Limb (tissue), 2 donors: ENCODE measurements around the gene PEX11A.
"Not testable (repeated sequence)": the region's sequence is repeated elsewhere in the genome, so short reads cannot be mapped to it uniquely, and the experiment has no call there.

Experiments
- DNase-seq, 2 donors: peaks; one replicate each; pipeline ENCODE4 v3.0.0-alpha.2; 2016; ENCODE audit errors: extremely low spot score in 2 of 2

Gene PEX11A, protein sequence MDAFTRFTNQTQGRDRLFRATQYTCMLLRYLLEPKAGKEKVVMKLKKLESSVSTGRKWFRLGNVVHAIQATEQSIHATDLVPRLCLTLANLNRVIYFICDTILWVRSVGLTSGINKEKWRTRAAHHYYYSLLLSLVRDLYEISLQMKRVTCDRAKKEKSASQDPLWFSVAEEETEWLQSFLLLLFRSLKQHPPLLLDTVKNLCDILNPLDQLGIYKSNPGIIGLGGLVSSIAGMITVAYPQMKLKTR

DNA sequence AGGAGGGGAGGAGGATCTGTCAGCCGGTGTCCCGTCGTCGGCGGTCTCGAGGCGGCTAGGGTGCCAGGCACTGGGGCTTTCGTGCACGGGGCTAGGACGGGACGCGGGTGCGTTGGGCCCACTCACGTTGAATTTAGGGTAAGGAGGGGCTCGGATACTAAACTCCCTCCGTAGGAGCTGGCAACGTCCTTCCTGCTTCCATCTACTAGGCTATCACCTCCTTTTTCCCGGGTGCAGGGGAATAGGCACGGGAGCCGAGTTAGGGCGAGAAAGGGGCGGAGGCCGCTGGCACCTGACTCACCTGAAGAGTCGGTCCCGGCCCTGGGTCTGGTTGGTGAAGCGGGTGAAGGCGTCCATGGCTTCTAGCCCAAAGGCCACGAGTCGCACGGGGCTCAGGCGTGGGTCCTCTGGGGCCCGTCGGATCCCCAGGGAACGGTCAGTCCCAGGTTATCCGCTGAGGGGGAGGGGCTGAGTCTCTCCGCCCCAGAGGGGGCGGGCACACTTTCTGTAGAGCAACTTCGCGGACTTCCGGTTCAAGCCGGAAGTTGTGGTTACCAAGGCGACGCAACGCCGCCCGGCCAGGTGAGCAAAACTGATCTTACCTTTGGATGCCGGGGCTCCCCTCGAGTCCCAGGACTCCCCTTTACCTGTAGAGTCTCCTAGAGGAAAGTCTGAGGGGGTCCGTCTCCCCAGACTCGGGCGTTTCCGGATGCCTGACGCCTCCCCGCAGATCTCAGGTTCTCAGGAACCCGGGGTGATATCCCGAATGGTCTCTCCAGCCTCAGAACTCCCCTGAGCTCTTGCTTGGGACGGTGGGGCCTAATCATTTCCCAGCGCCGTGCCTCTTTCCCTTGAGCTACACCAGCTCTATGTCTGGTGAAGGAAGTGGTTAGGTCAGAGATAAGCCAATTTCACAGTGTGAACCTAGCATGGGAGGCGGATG, at the start of gene PEX11A, which contains the start of gene WDR93:
Gene PEX11A, minus strand, starts transcription at position 479 of the 943 bp plus-strand sequence. Its CDS starts 122 bp downstream, at position 357.
Gene WDR93, plus strand, starts transcription at position 536 of the 943 bp plus-strand sequence. CDS start 10,936 bp downstream, outside the sequence.
- peak; percentile 60 to 82 for DNase-seq

DNA sequence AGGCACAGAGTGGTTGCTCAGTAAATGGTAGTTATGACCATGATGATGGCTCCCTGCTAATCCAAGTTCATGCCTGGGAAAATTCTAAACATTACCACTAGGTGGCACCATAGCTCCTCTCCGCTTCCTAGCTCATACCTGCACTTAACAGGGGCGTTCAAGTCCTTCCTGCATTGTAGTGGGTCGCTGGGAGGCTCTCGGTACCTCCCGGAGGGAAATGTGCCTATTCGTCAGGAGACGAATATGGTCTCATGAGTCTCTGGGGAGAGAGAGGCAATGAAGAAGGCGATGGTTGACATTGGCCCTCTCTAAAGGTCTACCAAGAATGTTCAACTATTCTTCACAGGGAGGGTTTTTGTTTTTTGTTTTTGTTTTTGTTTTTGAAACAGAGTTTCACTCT, 49.6 kb upstream of the PEX11A start:
- DNase-seq = peak; percentile 61 to 72

DNA sequence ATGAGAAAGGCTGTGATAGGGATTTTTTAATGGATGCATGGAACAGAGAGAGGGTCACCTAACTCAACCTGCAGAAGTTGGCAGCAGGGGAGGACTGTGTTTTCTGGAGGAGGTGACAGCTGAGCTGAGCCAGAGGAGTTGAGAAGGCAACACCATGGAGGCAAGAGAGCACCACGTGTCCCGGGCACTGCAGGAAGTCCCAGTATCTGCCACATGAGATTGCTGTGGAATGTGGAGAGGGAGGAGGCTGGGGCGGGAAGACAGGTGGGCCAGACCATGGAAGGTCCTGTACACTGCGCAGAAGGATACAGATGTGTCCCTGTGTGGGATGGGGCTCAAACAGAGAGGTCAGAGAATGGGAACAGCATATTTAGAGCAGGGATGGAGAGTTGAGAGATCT, 45.2 kb upstream of the PEX11A start:
- no peak for DNase-seq

DNA sequence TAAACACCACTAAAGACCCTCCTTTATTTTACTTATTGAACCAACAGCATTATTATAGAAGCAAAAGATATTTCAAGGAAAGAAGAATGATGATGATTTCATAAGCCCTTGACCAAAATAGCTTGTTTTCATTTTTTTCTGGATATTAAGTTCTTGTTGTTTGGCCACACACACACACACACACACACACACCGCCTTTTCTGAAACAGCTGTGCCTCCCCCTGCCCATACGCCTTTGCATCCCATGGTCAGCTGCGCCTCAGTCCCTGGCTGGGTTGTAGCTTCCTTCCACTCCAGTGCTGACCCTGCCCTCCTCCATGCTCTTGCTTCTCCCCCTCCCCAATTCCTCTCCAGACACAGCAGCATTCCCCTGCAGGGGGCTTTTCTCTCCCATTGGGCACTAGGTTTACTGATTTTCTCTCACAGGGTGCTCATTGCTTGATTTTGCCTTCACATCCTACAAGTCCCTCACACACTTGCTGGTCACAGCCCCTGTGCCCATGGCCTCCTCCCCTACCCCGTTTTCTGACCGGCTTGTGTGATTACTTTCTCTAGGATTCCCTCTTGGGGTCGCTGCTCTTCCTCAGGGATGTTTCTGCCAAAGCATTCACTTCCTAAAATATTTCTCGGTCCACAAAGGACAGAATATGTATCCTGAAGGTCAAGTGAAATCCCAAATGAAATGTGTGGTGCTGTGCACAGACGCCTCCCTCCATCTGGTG, 42.1 kb upstream of the PEX11A start:
- DNase-seq = no peak

DNA sequence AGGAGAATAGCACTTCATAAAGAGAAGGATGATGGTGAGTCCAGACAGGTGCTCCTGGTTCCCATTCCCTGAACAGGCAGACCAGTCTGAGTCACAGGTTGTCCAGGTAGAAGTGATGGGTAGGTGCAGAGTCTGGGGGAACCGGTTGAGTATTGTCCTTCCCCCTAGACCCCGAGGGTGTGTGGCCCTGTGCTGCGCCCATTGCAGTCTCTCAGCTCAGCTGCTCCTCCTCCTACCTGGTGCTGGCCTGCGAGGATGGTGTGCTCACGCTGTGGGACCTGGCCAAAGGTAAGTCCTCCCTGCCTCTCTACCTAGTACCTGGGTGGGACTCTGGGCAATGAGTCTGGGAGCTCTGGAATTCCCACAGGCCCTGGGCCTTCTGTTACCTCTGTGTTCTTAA, 40.7 kb upstream of the PEX11A start:
- no peak for DNase-seq

DNA sequence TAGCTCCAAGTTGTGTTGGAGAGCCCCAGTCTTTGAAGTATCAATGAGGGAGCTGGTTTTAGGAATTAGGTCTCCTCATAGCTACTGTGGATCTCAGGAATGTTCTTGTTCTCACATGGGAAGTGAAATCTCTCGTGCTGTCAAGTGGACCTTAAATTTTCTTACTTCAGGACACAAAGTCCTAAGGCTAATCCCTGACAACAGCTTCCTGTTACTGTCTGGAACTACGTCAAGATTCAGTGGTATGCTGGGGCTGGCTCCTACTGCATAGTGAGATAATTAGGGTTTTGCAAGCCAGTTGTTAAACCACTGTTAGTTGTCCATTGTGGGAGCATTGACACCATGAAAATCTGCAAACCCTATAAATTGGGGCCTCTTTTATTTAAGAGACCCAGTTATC, 37.7 kb upstream of the PEX11A start:
- no peak for DNase-seq

DNA sequence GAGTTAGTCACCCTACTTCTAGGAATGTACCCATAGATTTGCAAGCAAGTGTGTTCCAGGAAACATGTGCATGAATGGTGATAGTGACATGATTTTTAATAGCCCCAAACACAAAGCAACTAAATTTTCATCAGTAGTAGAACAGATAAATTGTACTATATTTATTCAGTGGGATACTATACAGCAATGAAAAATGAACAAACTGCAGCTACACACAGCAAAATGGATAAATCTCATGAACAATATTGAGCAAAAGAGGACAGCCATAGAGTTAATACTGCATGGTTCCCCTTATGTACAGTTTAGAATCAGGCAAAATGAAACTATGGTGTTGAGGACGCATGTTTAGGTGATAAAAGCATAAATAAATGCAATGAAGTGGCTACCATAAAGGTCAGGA, 34.5 kb upstream of the PEX11A start:
- no peak for DNase-seq

DNA sequence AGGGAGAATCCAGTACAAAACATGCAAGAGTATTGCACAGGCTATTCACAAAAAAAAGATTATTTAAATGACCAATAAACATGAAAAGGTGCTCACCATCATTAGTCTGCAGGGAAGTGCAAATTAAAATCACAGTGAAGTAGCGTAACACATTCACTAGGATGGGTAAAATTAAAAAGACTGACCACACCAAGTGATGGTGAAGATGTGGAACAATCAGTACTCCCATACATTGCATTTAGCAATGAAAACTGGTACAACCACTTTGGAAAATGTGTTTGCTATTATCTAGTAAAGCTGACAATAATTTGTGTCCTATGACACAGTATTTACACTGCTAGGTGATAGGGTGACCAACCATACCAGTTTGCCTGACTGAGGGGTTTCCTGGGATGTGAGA, 34.1 kb upstream of the PEX11A start:
- DNase-seq = no peak

DNA sequence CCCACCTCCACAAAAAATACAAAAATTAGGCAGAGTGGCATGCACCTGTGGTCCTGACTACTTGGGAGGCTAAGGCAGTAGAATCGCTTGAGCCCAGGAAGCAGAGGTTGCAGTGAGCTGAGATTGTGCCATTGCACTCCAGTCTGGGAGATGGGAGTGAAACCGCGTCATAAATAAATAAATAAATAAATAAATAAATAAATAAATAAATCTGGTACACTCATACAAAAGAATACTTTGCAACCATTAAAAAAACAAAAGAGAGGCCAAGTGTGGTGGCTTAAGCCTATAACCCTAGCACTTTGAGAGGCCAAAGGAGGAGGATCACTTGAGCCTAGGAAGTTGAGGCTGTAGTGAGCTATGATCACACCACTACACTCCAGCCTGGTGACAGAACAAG, 32.5 kb upstream of the PEX11A start:
- no peak for DNase-seq

DNA sequence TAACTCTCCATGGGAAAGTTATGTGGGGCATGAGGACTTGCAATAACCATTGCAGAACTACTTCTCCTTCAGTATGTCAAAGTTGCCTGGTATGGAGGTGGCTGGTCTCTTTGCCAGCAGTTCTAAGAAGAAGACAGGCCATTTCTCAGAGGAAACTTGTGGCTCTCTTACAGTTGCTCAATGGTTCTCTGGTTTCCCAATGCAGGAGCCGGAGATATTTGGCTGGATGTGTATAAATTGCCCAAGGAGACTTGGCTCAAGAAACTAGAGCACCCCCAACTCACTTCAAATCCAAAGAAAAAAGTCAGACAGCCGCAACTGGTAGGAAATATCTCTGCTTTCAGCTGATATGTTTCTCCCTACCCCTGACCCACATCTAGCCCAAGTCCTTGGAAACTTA, 24.2 kb upstream of the PEX11A start:
- DNase-seq = no peak

DNA sequence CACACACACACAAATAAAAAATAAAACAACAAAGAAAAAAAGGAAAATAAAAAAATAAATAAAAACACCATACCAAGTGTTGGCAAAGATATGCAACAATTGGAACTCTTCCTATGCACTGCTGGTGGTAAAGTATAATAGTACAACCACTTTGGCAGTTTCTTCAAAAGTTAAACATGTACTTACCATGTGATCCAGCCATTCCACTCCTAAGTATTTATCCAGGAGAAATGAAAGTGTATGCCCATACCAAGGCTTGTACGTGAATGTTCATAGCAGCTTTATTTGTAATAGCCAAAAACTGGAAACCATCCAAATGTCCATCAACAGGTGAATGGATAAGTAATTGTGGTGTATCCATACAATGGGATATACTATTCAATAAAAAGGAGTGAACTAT, 17.0 kb upstream of the PEX11A start:
- no peak for DNase-seq

DNA sequence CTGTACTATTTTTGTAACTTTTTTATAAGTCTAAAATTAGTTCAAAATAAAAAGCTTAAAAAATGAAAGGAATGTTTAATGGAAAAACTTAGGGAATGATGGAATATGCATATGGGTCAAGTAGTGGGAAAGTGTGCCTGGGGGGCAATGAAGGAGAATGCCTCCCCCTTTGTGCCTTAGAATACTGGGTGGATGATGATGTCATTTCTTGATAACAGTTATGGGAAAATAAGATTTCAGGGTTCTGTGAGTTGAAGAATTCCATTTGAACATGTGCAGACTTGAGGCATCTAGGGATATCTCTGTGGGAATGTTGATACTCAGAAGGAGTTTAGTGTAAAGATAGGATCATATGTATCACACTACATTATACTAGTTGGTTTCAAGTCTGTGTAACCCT, 13.9 kb upstream of the PEX11A start:
- no peak for DNase-seq

DNA sequence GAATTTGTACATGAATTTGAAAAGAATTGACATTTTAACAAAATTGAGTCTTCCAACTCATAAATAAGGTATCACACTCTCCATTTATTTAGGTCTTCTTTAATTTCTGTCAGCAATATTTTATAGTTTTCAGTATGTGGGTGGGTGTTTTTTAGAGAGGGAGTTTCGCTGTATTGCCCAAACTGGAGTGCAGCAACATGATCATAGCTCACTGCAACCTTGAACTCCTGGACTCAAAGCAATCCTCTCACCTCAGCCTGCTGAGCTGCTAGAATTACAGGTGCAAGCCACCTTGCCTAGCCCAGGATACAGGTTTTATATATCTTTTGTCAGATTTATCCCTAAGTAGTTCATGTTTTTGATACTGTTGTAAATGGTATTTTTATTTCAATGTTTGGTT, 4.6 kb upstream of the PEX11A start:
- no peak for DNase-seq

DNA sequence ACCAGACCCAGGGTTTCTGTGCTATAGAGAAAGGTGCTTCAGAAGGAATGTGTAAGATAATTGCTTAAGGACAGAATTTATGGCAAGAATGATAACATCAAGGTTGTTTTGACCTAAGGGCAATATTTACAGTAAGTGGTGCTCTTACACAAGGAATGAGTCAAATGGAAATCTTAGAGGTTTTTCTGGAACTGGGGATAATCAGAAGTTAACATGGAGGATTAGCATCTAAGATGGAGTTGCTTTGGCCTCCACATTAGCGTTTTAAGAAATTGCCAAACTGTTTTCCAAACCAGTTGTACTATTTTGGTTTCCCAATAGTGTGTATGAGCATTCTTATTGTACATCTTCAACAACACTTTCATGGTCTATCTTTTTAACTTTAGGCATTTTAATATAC, 3.1 kb upstream of the PEX11A start:
- DNase-seq = no peak

DNA sequence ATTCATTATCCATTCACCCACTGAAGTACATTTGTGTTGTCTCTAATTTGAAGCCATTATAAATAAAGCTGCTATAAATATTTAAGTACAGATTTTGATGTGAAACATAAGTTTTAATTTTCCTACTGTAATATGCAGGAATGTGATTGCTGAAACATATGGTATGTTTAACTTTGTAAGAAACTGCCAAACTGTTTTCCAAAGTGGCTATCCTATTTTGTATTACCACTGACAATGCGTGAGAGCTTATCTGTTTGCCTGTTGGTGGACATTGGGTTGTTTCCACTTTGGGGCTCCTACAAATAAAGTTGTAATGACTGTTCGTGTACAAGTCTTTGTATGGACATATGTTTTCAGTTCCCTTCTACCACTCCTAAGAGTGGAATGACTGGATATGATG, 2.5 kb upstream of the PEX11A start:
- DNase-seq = no peak

DNA sequence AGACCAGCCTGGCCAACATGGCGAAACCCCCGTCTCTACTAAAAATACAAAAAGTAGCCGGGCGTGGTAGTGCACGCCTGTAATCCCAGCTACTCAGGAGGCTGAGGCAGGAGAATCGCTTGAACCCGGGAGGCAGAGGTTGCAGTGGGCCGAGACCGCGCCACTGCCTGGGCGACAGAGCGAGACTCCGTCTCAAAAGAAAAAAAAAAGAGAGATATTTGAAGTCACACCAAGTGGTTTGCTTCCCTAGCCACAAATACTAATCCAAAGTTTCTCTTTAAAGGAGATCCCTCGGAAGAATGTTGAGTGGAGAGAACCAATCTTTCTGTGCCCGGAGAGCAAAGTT, 651 bp downstream of the PEX11A start:
- DNase-seq = not testable (repeated sequence)

DNA sequence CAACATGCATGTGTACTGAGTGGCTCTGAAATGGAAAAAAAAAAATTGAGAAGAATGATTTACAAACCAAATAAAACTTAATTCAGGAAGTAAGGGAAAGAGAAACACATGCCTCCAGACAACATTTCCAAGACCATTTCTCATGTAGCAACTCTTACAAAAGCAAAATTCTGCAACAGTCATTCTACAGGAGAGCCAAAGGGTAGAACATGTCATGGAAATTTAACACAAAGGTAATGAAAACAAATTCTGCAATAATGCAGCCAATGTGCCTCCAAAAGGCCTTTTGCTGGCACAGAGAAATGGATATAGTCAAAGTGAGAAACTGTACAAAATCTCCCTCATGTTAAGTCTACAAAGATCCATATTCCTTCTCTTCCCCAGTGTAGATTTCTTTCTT, 4.0 kb downstream of the PEX11A start:
- DNase-seq = no peak

DNA sequence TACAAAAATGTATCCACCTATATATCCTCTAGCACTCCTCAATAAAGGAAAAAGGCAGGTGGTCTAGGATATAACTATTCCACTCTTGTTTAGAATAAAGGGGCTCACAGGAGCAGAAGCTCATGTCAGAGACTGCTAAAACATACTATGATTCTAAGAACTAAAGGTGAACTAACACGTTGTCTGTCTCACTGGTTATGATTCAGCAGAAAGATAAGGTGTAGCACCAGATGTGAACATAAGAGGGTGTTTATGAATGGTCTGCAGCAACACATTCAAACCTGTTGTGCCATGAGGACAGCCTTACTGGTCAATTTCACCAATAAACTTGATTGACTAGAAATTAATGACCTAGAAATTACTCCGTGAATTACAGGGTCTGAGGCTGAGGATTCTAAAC, 4.6 kb downstream of the PEX11A start:
- no peak for DNase-seq

DNA sequence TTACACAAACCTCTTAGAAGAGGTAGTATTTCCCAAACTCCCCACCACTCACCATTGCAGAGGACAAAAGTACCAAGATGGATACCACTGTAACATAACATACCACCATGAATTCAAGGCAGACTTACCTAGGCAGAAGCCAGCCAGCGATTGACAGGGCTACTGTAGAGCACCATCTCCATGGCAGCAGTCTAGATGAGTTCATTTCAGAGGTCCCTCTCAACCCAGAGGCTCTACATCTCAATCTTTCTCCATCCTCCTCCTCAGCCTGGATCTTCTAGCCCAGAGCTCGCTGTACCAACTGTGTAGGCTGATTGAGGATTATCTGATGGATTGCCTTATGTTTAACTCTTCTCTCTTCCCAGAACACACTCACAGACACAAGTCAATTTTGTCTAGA, 9.4 kb downstream of the PEX11A start:
- DNase-seq = no peak

DNA sequence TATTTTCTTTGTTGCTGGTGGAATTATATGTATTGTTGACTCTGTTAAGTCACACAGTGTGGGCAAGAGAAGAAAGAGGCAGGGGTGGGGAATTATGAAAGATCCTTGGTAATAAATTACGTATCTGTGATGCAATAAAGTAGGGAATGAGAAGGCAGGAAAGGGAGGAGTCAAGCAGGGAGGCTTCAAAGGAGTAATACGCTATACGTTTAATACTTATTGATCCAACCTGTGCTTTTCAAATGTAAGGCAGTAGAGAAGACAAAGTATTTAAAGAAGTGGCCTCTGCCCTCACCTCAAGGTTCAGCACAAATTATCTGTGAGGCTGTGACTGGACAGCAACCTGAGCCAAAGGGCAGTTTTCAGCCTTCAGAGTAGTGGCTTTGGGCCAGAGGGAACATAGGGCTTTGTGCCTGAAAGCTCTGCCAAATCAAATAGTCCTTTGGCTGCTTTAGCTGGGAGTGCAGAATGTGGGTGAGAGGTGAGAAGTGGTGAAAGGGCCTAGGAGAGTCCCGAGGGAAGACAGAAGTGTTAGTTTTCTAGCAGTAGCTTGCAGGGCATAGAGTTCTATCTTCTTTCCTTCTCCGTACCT, 10.2 kb downstream of the PEX11A start:
- no peak for DNase-seq

DNA sequence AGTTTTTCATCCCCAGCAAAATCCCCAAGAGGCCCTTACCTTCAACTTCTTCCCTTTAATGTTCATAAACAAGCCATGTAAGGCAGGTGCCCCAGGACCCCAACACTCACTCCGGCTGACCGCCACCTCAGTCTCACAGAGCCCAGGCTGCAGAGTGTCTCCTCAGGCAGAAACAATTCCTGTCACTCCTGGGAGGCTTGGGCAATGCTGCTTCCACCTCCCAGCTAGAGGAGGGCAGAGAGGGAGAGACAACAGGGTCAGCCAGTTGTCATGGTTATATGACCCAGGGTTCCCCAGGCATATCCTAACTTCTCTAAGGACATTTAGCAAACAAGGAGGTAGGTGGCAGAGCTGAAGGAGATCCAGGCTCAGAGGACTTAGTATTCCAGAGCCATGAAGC, 11.3 kb downstream of the PEX11A start, which contains the start of gene PLIN1:
Gene PLIN1, minus strand, starts transcription at position 156 of the 400 bp plus-strand sequence. CDS start 1,878 bp downstream, outside the sequence.
- no peak for DNase-seq

DNA sequence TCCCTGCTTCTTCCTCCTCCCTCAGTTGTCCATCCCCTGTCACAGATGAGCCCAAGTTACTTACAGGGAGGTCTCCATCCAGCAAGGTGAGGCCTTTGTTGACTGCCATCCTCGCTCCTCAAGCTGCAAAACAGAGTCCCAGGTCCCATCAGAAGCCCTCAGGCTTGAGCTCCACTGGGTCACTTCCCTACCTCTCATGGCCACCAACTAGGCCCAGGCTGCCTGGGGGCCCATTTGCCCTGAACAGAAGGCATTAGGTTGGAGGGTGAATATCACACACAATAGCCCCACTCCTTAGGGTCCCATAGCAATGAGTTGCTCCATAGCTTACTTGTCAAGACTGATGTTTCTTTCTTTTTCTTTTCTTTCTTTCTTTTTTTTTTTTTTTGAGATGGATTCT, 13.2 kb downstream of the PEX11A start:
- no peak for DNase-seq
